Left lung (tissue), 10 donors: ENCODE measurements around the gene SLC19A1. TPM values are rescaled to one million over a fixed set of nuclear protein-coding genes. Genes with fewer than 3 reads are reported as not detected.

Experiments
- ATAC-seq: fragments of 200-7000 bp; cut with Tn5 transposase; one replicate; pipeline ENCODE4 v1.9.1; 2020; ENCODE audit warnings: moderate library complexity
- DNase-seq, 4 donors: peaks; one replicate each; pipeline ENCODE4 v3.0.0-alpha.2; 2013 to 2020
- H3K27ac ChIP-seq, 2 donors: fragments of 200-600 bp; sonication (generic) in 1 of 2; one replicate each; pipeline versions ENCODE4 v1.5.0 to v1.8.0; 2020 to 2021
- H3K27me3 ChIP-seq, 2 donors: fragments of 200-600 bp; sonication (generic) in 1 of 2; one replicate each; pipeline versions ENCODE4 v1.5.0 to v1.8.0; 2020 to 2021
- H3K36me3 ChIP-seq, 2 donors: fragments of 200-600 bp; sonication (generic) in 1 of 2; one replicate each; pipeline versions ENCODE4 v1.5.0 to v1.8.0; 2020 to 2021
- H3K4me1 ChIP-seq, 2 donors: fragments of 200-600 bp; one replicate each; pipeline ENCODE4 v1.8.0; 2021
- H3K4me3 ChIP-seq, 2 donors: fragments of 200-600 bp; sonication (generic) in 1 of 2; one replicate each; pipeline versions ENCODE4 v1.5.0 to v1.8.0; 2020 to 2021; ENCODE audit warnings: mild to moderate bottlenecking in 1 of 2
- H3K9me3 ChIP-seq, 2 donors: fragments of 200-600 bp; sonication (generic) in 1 of 2; one replicate each; pipeline versions ENCODE4 v1.5.0 to v1.8.0; 2020 to 2021
- CTCF ChIP-seq, 2 donors: fragments of 200-600 bp; sonication (generic) in 1 of 2; IDR thresholded peaks; one replicate each; pipeline versions ENCODE4 v1.5.0 to v1.8.0; 2021; ENCODE audit warnings: antibody characterized with exemption in 2 of 2
- intact Hi-C, 2 donors: fragments of 100-400 bp; cut with DNase I; formaldehyde crosslinking; loops; one replicate each; pipeline versions ENCODE4 v1.11.2 to v1.14.2; 2022
- polyA plus RNA-seq, 6 donors: library from polyadenylated mRNA; unstranded; fragments of 120-200 nt; gene quantifications; one replicate each; pipeline ENCODE4 v1.2.1, GENCODE V29; 2013; ENCODE audit not compliant: insufficient read length in 6 of 6
- total RNA-seq, 2 donors: library from RNA; stranded (reverse); fragmentation: NEBNext Ultra II Directional; extraction: Animal tissue kit (Norgen Biotek cat#: 25700); gene quantifications; one replicate each; pipeline ENCODE4 v1.2.1, GENCODE V29; 2021
- donor health status: DM: no; HTN: yes; CAD: no.
- donor health status: DM: no; HTN: no; CAD: no.

The SLC19A1 gene
- total and polyA plus RNA-seq, 8 donors: 22.4 to 50.4 (median 27.2) TPM

GRCh38 chr21:45513003-45513717 is 29.1 kb downstream of the SLC19A1 start:
- Histone ChIP-seq H3K4me1 (peaks cover 7 to 34% of the 10 kb centered on the region in 2 donors), H3K27ac (peak overlapping the region in 1 of 2 donors; percentile 48), H3K36me3 (peaks cover 0 to 72% of the 10 kb centered on the region in 2 donors), H3K4me3 (no peak overlapping the region), H3K9me3 (peaks cover 0 to 2% of the 10 kb centered on the region in 2 donors), H3K27me3 (no peaks in the 10 kb centered on the region)
- no peak for TF ChIP-seq CTCF (IDR thresholded peaks at IDR 0.05)
- intact Hi-C loops: no loop called here
- ATAC-seq (peak; percentile 81), DNase-seq (peak; percentile 17 to 80 (median 75))

- Histone ChIP-seq H3K36me3 (peaks cover 0 to 72% of the 10 kb centered on the region in 2 donors), H3K9me3 (no peaks in the 10 kb centered on the region), H3K27ac (peak overlapping the region in 1 of 2 donors; percentile 48), H3K27me3 (no peaks in the 10 kb centered on the region), H3K4me1 (peaks cover 7 to 30% of the 10 kb centered on the region in 2 donors), H3K4me3 (no peak overlapping the region)
- no peak for TF ChIP-seq CTCF (IDR thresholded peaks at IDR 0.05)
- ATAC-seq: no peak
- intact Hi-C loops: no loop called here
- peak in 2 of 4 donors; percentile 16 to 50 for DNase-seq
Measured at GRCh38 chr21:45512626-45513002, 29.6 kb downstream of the SLC19A1 start.

GRCh38 chr21:45511661-45512431 is 30.4 kb downstream of the SLC19A1 start:
- DNase-seq (peak in 2 of 4 donors; percentile 30 to 62), ATAC-seq (no peak)
- no peak overlapping the region for H3K27ac ChIP-seq
- H3K36me3 ChIP-seq: peaks cover 0 to 72% of the 10 kb centered on the region in 2 donors
- peaks cover 7 to 22% of the 10 kb centered on the region in 2 donors for H3K4me1 ChIP-seq
- H3K4me3 ChIP-seq: no peak overlapping the region
- intact Hi-C loops: no loop called here
- no peaks in the 10 kb centered on the region for H3K9me3 ChIP-seq
- no peaks in the 10 kb centered on the region for H3K27me3 ChIP-seq
- no peak for TF ChIP-seq CTCF (IDR thresholded peaks at IDR 0.05)

- peak in 2 of 4 donors; percentile 22 to 46 for DNase-seq
Measured at GRCh38 chr21:45511007-45511406, 31.2 kb downstream of the SLC19A1 start.

More at GRCh38 chr21:45511007-45511406, 31.2 kb downstream of the SLC19A1 start:
- H3K9me3 ChIP-seq: no peaks in the 10 kb centered on the region
- no peaks in the 10 kb centered on the region for H3K27me3 ChIP-seq
- H3K27ac ChIP-seq: no peak overlapping the region
- H3K36me3 ChIP-seq: peaks cover 0 to 66% of the 10 kb centered on the region in 2 donors
- no peak for TF ChIP-seq CTCF (IDR thresholded peaks at IDR 0.05)
- no peak for ATAC-seq
- H3K4me3 ChIP-seq: no peak overlapping the region
- intact Hi-C loops: no loop called here
- H3K4me1 ChIP-seq: peaks cover 7 to 15% of the 10 kb centered on the region in 2 donors
